GM18951 (cell line): ENCODE data around the gene CAMK2A.

Experiments
- POLR2A ChIP-seq: IDR thresholded peaks from 4 replicates; pipeline ENCODE4 v1.6.1; 2011; ENCODE audit warnings: mild to moderate bottlenecking; ENCODE audit not compliant: insufficient read length, insufficient read depth; ENCODE audit errors: extremely low read depth
- in situ Hi-C: fragments of 300-500 bp; cut with MboI; formaldehyde crosslinking; loops from one replicate; pipeline ENCODE4 v1.12.0; 2022; ENCODE audit warnings: low sequenced_read_pairs, mixed read lengths, inconsistent platforms; ENCODE audit not compliant: unreplicated experiment

The CAMK2A gene

GRCh38 chr5:150291388-150292385 is 2.1 kb upstream of the CAMK2A start:
- TF ChIP-seq POLR2A = no peak
- in situ Hi-C loops = no loop called here

GRCh38 chr5:150288791-150289190 is 782 bp downstream of the CAMK2A start:
- in situ Hi-C loops = no loop called here
- no peak for TF ChIP-seq POLR2A

GRCh38 chr5:150288361-150288760 is 1.2 kb downstream of the CAMK2A start:
- no peak for TF ChIP-seq POLR2A
- in situ Hi-C loops = no loop called here

GRCh38 chr5:150286820-150287219 is 2.8 kb downstream of the CAMK2A start:
- in situ Hi-C loops = no loop called here
- no peak for TF ChIP-seq POLR2A

- TF ChIP-seq POLR2A = no peak
- in situ Hi-C loops = no loop called here
These were observed 4.5 kb downstream of the CAMK2A start for GRCh38 chr5:150285114-150285513.

- in situ Hi-C loops = no loop called here
- TF ChIP-seq POLR2A = no peak
These were observed 5.3 kb downstream of the CAMK2A start for GRCh38 chr5:150284311-150284710.

- no peak for TF ChIP-seq POLR2A
- in situ Hi-C loops = no loop called here
These were observed 5.7 kb downstream of the CAMK2A start for GRCh38 chr5:150283904-150284303.

- TF ChIP-seq POLR2A = no peak
- in situ Hi-C loops = no loop called here
These were observed 7.6 kb downstream of the CAMK2A start for GRCh38 chr5:150281987-150282386.

GRCh38 chr5:150279330-150280020 is 10.1 kb downstream of the CAMK2A start:
- no peak for TF ChIP-seq POLR2A

GRCh38 chr5:150278916-150279315 is 10.7 kb downstream of the CAMK2A start:
- in situ Hi-C loops = no loop called here
- no peak for TF ChIP-seq POLR2A

More at GRCh38 chr5:150279330-150280020, 10.1 kb downstream of the CAMK2A start:
- in situ Hi-C loops = no loop called here

GRCh38 chr5:150278046-150278730 is 11.4 kb downstream of the CAMK2A start:
- in situ Hi-C loops = no loop called here
- no peak for TF ChIP-seq POLR2A

- in situ Hi-C loops = no loop called here
- no peak for TF ChIP-seq POLR2A
These were observed 12.5 kb downstream of the CAMK2A start for GRCh38 chr5:150277043-150277442.

GRCh38 chr5:150274811-150275210 is 14.8 kb downstream of the CAMK2A start:
- in situ Hi-C loops = no loop called here
- TF ChIP-seq POLR2A = no peak
